Thyroid gland (tissue), 4 donors: ENCODE measurements around the gene GNG4.

Source experiments
- CTCF ChIP-seq, 6 experiments: fragments of 200-600 bp in 3 of 6; fragments of 450-650 bp in 3 of 6; sonication (generic) in 3 of 6; IDR thresholded peaks; one replicate each; pipeline ENCODE4 v1.5.1; 2016 to 2019; ENCODE audit warnings: antibody characterized with exemption in 6 of 6, mild to moderate bottlenecking in 2 of 6, inconsistent platforms in 1 of 6, moderate library complexity in 1 of 6
- POLR2A ChIP-seq, 2 donors: fragments of 450-650 bp; IDR thresholded peaks; one replicate each; pipeline ENCODE4 v1.6.1; 2017; ENCODE audit warnings: antibody characterized with exemption in 2 of 2, mild to moderate bottlenecking in 2 of 2, moderate library complexity in 1 of 2

- TF ChIP-seq CTCF (IDR thresholded peaks at IDR 0.05): no peak
- no peak for TF ChIP-seq POLR2A (IDR thresholded peaks at IDR 0.05)
These were observed 39.8 kb upstream of the GNG4 start for GRCh38 chr1:235689356-235689755.
